GM23338 (cell line): ENCODE results near the gene RBL2. TPM values are rescaled to one million over a fixed set of nuclear protein-coding genes. Genes with fewer than 3 reads are reported as not detected.

ENCODE experiments used
- ATAC-seq: fragments of 200-7000 bp; cut with Tn5 transposase; 3 replicates; pipeline ENCODE4 v1.9.1; 2020
- DNase-seq: peaks from one replicate; pipeline ENCODE4 v3.0.0-alpha.2; 2015; ENCODE audit warnings: low spot score
- H2AFZ ChIP-seq: fragments of 200-600 bp; sonication (generic); 2 replicates; pipeline ENCODE4 v1.8.0; 2016; ENCODE audit warnings: antibody characterized with exemption, mild to moderate bottlenecking, moderate library complexity
- H3F3A ChIP-seq: fragments of 200-600 bp; sonication (generic); replicated peaks from 2 replicates; pipeline ENCODE4 v1.8.0; 2017; ENCODE audit warnings: antibody characterized with exemption, mixed run types, low read depth
- H3K27ac ChIP-seq: fragments of 200-600 bp; sonication (generic); 2 replicates; pipeline ENCODE4 v1.6.1; 2016; ENCODE audit warnings: low read depth
- H3K27me3 ChIP-seq: fragments of 200-600 bp; sonication (generic); 2 replicates; pipeline ENCODE4 v1.8.0; 2016; ENCODE audit warnings: mild to moderate bottlenecking, mixed run types, moderate library complexity; ENCODE audit not compliant: insufficient read depth
- H3K36me3 ChIP-seq: fragments of 200-600 bp; sonication (generic); 2 replicates; pipeline ENCODE4 v1.8.0; 2016; ENCODE audit warnings: mild to moderate bottlenecking; ENCODE audit not compliant: insufficient read depth
- H3K4me1 ChIP-seq: fragments of 200-600 bp; sonication (generic); 2 replicates; pipeline ENCODE4 v1.8.0; 2016; ENCODE audit warnings: mild to moderate bottlenecking, moderate library complexity; ENCODE audit not compliant: insufficient read depth
- H3K4me2 ChIP-seq: fragments of 200-600 bp; sonication (generic); 2 replicates; pipeline ENCODE4 v1.7.1; 2017; ENCODE audit warnings: mixed run types
- H3K4me3 ChIP-seq: fragments of 200-600 bp; sonication (generic); 2 replicates; pipeline ENCODE4 v1.6.1; 2016; ENCODE audit warnings: mixed run types
- H3K79me2 ChIP-seq: fragments of 200-600 bp; sonication (generic); replicated peaks from 2 replicates; pipeline ENCODE4 v1.8.0; 2017; ENCODE audit warnings: mild to moderate bottlenecking; ENCODE audit not compliant: insufficient read depth
- H3K9me2 ChIP-seq: fragments of 200-600 bp; sonication (generic); 2 replicates; pipeline ENCODE4 v1.8.0; 2017; ENCODE audit not compliant: insufficient read depth
- H4K20me1 ChIP-seq: fragments of 200-600 bp; sonication (generic); replicated peaks from 2 replicates; pipeline ENCODE4 v1.8.0; 2017; ENCODE audit warnings: mild to moderate bottlenecking; ENCODE audit not compliant: insufficient read depth
- H3K27ac Mint-ChIP-seq: 2 replicates; pipeline ENCODE4 v1.8.0; 2020; ENCODE audit warnings: inconsistent platforms, mild to moderate bottlenecking, moderate library complexity, mixed read lengths
- H3K27me3 Mint-ChIP-seq: 3 replicates; pipeline ENCODE4 v1.8.0; 2022; ENCODE audit warnings: low read depth, mild to moderate bottlenecking, moderate library complexity, mixed read lengths, inconsistent platforms; ENCODE audit not compliant: insufficient read depth, poor library complexity
- H3K36me3 Mint-ChIP-seq: 3 replicates; pipeline ENCODE4 v1.8.0; 2021; ENCODE audit warnings: low read depth, mild to moderate bottlenecking, inconsistent platforms, moderate library complexity, mixed read lengths
- H3K4me1 Mint-ChIP-seq: 3 replicates; pipeline ENCODE4 v1.8.0; 2020; ENCODE audit warnings: mild to moderate bottlenecking, inconsistent platforms, mixed read lengths
- H3K4me3 Mint-ChIP-seq: 3 replicates; pipeline ENCODE4 v1.8.0; 2021; ENCODE audit warnings: moderate library complexity, mild to moderate bottlenecking, inconsistent platforms, mixed read lengths
- H3K9me3 Mint-ChIP-seq: 3 replicates; pipeline ENCODE4 v1.8.0; 2020; ENCODE audit warnings: moderate library complexity, mild to moderate bottlenecking, inconsistent platforms, mixed read lengths
- CREB1 ChIP-seq: fragments of 250-450 bp; sonication (Bioruptor Pico); IDR thresholded peaks from 2 replicates; pipeline ENCODE4 v1.5.0; 2020; ENCODE audit warnings: low read depth, mild to moderate bottlenecking, moderate library complexity
- EZH2phosphoT487 ChIP-seq: fragments of 200-600 bp; sonication (generic); IDR thresholded peaks from one replicate; pipeline ENCODE4 v1.8.1; 2018; ENCODE audit warnings: antibody characterized with exemption; ENCODE audit not compliant: unreplicated experiment
- POLR2AphosphoS5 ChIP-seq: IDR thresholded peaks from 2 replicates; pipeline ENCODE4 v1.6.1; 2016; ENCODE audit warnings: antibody characterized with exemption, low read depth
- long read RNA-seq: library from polyadenylated mRNA; unstranded; transcript quantifications from one replicate; pipeline ENCODE4 v2.0.0, GENCODE V29; 2020; ENCODE audit not compliant: unreplicated experiment
- polyA plus RNA-seq: library from polyadenylated mRNA; unstranded; fragments of >200 nt; fragmentation: Nextera tagmentation; extraction: Ambion mirVana; gene quantifications from 2 replicates; pipeline ENCODE4 v1.2.1, GENCODE V29; 2016
- total RNA-seq: library from RNA; depleted of rRNA; stranded (reverse); fragments of >200 nt; shearing (Covaris generic); gene quantifications from 2 replicates; pipeline ENCODE4 v1.2.3, GENCODE V29; 2014; rRNA removed
- TF ChIP-seq, protein P1 (sequence below): IDR thresholded peaks from 2 replicates; pipeline ENCODE4 v1.6.1; 2016; ENCODE audit warnings: antibody characterized with exemption
- TF ChIP-seq, protein P2 (sequence below), 2 experiments: fragments of 200-600 bp in 1 of 2; sonication (generic) in 1 of 2; conservative IDR thresholded peaks; 2 replicates each; pipeline versions ENCODE4 v1.5.1 to v1.6.1; 2016 to 2017; ENCODE audit warnings: antibody characterized with exemption in 2 of 2, low read depth in 2 of 2, mild to moderate bottlenecking in 2 of 2, moderate library complexity in 1 of 2
- TF ChIP-seq, protein P3 (sequence below): IDR thresholded peaks from one replicate; pipeline ENCODE4 v1.6.1; 2018; ENCODE audit warnings: antibody characterized with exemption; ENCODE audit not compliant: unreplicated experiment

The RBL2 gene, protein sequence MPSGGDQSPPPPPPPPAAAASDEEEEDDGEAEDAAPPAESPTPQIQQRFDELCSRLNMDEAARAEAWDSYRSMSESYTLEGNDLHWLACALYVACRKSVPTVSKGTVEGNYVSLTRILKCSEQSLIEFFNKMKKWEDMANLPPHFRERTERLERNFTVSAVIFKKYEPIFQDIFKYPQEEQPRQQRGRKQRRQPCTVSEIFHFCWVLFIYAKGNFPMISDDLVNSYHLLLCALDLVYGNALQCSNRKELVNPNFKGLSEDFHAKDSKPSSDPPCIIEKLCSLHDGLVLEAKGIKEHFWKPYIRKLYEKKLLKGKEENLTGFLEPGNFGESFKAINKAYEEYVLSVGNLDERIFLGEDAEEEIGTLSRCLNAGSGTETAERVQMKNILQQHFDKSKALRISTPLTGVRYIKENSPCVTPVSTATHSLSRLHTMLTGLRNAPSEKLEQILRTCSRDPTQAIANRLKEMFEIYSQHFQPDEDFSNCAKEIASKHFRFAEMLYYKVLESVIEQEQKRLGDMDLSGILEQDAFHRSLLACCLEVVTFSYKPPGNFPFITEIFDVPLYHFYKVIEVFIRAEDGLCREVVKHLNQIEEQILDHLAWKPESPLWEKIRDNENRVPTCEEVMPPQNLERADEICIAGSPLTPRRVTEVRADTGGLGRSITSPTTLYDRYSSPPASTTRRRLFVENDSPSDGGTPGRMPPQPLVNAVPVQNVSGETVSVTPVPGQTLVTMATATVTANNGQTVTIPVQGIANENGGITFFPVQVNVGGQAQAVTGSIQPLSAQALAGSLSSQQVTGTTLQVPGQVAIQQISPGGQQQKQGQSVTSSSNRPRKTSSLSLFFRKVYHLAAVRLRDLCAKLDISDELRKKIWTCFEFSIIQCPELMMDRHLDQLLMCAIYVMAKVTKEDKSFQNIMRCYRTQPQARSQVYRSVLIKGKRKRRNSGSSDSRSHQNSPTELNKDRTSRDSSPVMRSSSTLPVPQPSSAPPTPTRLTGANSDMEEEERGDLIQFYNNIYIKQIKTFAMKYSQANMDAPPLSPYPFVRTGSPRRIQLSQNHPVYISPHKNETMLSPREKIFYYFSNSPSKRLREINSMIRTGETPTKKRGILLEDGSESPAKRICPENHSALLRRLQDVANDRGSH
- 34.1 and 43.3 TPM in 2 replicates for total RNA-seq
- polyA plus RNA-seq = 9.8 and 15.4 TPM in 2 replicates
- long read RNA-seq, partial matches to known transcripts = 6 of 8 reads
- long read RNA-seq, other reads (novel, unspliced or antisense) = 2 of 8 reads

DNA sequence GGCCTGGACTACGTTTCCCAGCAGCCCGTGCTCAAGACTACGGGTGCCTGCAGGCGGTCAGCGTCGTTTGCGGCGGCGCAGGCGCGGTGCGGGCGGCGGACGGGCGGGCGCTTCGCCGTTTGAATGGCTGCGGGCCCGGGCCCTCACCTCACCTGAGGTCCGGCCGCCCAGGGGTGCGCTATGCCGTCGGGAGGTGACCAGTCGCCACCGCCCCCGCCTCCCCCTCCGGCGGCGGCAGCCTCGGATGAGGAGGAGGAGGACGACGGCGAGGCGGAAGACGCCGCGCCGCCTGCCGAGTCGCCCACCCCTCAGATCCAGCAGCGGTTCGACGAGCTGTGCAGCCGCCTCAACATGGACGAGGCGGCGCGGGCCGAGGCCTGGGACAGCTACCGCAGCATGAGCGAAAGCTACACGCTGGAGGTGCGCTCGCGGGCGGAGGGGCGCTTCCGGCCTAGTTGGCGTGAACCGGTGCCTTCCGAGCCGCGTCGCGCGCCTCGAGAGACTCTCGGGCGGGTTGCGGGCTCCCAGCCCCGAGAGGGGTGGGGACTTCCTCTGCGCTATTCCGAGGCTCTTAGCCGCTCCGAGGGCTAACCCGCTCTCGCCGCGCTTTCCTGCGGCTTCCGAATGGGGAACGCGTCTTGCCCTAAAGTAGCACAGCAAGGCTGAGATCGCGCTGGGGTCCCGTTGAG, at the start of gene RBL2:
RBL2 (plus strand) TSS at position 95 of the 689 bp plus-strand sequence; CDS start at position 181, 86 bp downstream.
- no peaks in the 10 kb centered on the region for H3K9me2 ChIP-seq
- peak; percentile 86 for ATAC-seq
- H3K27me3 Mint-ChIP-seq = peaks cover 5% of the 10 kb centered on the region
- peak within 1 kb of the TSS; percentile 91 for H3K4me2 ChIP-seq
- peaks cover 11% of the 10 kb centered on the region for H4K20me1 ChIP-seq
- peaks cover 41% of the 10 kb centered on the region for H3K79me2 ChIP-seq
- peak within 1 kb of the TSS; percentile 78 for H3K27ac ChIP-seq
- H3K27ac Mint-ChIP-seq = peak within 1 kb of the TSS; percentile 96
- H3K4me3 Mint-ChIP-seq = peak within 1 kb of the TSS; percentile 94
- H3K36me3 Mint-ChIP-seq = peaks cover 6% of the 10 kb centered on the region; the same call in 2 of the 3 replicates
- H3K4me3 ChIP-seq = peak within 1 kb of the TSS; percentile 92
- peak; percentile 83 for DNase-seq
- peak within 1 kb of the TSS; percentile 100 for H2AFZ ChIP-seq
- peaks cover 11% of the 10 kb centered on the region for H3K9me3 Mint-ChIP-seq
- peaks cover 11% of the 10 kb centered on the region for H3K4me1 ChIP-seq
- TF ChIP-seq POLR2AphosphoS5 (peak; percentile 56; the same call in 1 of the 2 replicates), EZH2phosphoT487 (no peak), CREB1 (peak; percentile 72; the same call in 1 of the 2 replicates)
- TF ChIP-seq, protein P1, sequence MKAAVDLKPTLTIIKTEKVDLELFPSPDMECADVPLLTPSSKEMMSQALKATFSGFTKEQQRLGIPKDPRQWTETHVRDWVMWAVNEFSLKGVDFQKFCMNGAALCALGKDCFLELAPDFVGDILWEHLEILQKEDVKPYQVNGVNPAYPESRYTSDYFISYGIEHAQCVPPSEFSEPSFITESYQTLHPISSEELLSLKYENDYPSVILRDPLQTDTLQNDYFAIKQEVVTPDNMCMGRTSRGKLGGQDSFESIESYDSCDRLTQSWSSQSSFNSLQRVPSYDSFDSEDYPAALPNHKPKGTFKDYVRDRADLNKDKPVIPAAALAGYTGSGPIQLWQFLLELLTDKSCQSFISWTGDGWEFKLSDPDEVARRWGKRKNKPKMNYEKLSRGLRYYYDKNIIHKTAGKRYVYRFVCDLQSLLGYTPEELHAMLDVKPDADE = peak; percentile 87
- TF ChIP-seq, protein P2, sequence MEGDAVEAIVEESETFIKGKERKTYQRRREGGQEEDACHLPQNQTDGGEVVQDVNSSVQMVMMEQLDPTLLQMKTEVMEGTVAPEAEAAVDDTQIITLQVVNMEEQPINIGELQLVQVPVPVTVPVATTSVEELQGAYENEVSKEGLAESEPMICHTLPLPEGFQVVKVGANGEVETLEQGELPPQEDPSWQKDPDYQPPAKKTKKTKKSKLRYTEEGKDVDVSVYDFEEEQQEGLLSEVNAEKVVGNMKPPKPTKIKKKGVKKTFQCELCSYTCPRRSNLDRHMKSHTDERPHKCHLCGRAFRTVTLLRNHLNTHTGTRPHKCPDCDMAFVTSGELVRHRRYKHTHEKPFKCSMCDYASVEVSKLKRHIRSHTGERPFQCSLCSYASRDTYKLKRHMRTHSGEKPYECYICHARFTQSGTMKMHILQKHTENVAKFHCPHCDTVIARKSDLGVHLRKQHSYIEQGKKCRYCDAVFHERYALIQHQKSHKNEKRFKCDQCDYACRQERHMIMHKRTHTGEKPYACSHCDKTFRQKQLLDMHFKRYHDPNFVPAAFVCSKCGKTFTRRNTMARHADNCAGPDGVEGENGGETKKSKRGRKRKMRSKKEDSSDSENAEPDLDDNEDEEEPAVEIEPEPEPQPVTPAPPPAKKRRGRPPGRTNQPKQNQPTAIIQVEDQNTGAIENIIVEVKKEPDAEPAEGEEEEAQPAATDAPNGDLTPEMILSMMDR (conservative IDR thresholded peaks at IDR 0.05; ENCODE audit: low read depth in 2 of 2) = no peak
- TF ChIP-seq, protein P3, sequence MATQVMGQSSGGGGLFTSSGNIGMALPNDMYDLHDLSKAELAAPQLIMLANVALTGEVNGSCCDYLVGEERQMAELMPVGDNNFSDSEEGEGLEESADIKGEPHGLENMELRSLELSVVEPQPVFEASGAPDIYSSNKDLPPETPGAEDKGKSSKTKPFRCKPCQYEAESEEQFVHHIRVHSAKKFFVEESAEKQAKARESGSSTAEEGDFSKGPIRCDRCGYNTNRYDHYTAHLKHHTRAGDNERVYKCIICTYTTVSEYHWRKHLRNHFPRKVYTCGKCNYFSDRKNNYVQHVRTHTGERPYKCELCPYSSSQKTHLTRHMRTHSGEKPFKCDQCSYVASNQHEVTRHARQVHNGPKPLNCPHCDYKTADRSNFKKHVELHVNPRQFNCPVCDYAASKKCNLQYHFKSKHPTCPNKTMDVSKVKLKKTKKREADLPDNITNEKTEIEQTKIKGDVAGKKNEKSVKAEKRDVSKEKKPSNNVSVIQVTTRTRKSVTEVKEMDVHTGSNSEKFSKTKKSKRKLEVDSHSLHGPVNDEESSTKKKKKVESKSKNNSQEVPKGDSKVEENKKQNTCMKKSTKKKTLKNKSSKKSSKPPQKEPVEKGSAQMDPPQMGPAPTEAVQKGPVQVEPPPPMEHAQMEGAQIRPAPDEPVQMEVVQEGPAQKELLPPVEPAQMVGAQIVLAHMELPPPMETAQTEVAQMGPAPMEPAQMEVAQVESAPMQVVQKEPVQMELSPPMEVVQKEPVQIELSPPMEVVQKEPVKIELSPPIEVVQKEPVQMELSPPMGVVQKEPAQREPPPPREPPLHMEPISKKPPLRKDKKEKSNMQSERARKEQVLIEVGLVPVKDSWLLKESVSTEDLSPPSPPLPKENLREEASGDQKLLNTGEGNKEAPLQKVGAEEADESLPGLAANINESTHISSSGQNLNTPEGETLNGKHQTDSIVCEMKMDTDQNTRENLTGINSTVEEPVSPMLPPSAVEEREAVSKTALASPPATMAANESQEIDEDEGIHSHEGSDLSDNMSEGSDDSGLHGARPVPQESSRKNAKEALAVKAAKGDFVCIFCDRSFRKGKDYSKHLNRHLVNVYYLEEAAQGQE = peak; percentile 12
- no peaks in the 10 kb centered on the region for H3F3A ChIP-seq
- no peaks in the 10 kb centered on the region for H3K27me3 ChIP-seq
- no peaks in the 10 kb centered on the region for H3K36me3 ChIP-seq
- H3K4me1 Mint-ChIP-seq = peaks cover 15% of the 10 kb centered on the region
